Measurements from ENCODE around the gene ZKSCAN5.
A peak's percentile ranks its signal among the peaks of the same experiment; 100 is the strongest.

DNA sequence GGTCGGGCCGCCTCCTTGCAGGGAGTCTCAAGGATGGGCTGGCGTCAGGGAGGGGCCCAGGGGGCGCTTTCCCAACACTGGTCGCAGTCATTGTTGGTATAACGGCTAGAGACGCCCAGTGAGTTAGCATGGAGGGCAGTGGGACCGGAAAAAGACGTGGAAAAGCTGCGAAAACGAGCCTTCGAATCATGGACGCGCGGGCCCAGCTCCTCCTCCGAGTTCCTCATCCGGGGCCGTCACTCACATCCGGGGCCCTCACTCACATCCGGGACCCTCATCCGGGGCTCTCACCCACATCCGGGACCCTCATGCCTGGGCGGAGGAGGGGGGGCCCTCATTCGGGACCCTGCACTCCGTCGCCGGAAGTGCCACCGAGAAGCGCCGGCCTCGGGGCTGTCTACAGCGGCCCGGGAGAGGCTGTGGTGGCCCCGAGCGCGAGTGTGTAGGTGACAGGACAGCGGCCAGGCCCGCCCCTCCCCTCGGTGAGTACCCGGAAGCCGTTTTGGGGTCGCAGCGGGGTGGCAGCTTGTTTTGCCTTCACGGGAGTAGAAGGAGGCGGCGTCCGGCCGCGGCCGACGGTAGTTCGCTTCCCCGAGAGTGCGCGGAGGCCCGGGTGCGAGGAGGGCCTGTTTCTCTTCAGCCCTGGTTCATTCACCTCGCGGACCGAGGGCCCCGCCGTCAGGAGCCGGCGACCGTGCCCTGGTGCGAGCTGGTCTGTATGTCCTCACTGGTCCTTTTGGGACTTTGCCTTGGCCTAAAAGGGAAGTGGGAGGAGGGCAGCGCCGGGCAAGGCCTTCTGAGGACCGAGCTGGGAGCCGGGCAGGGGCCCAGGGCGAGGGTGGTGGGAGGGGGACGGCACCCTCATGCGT, 54.1 kb downstream of the ZKSCAN5 start, which contains the start of gene ZNF655:
- TF ChIP-seq CTCF (IDR thresholded peaks at IDR 0.05) = peak in 1 of 3 experiments; percentile 7
- no peak for TF ChIP-seq EP300 (IDR thresholded peaks at IDR 0.05)
- TF ChIP-seq POLR2AphosphoS5 (IDR thresholded peaks at IDR 0.05) = peak; percentile 89 to 94

Data from esophagus muscularis mucosa (tissue), 4 donors.